SU-DHL-6 (cell line): ENCODE measurements around the gene KRTAP5-2.
"Not testable (repeated sequence)": the region's sequence is repeated elsewhere in the genome, so short reads cannot be mapped to it uniquely, and the experiment has no call there.

Experiments used
- EZH2phosphoT487 ChIP-seq: fragments of 200-600 bp; sonication (generic), shearing (Covaris generic); conservative IDR thresholded peaks from 2 replicates; pipeline ENCODE4 v1.6.1; 2018; ENCODE audit warnings: mild to moderate bottlenecking, antibody characterized with exemption, low read length, moderate library complexity, mixed read lengths
- TF ChIP-seq, protein P1 (sequence below): fragments of 200-600 bp; sonication (generic); IDR thresholded peaks from one replicate; pipeline ENCODE4 v1.5.1; 2017; ENCODE audit warnings: antibody characterized with exemption, mild to moderate bottlenecking, low read length, moderate library complexity; ENCODE audit not compliant: insufficient read depth, poor library complexity, severe bottlenecking

DNA sequence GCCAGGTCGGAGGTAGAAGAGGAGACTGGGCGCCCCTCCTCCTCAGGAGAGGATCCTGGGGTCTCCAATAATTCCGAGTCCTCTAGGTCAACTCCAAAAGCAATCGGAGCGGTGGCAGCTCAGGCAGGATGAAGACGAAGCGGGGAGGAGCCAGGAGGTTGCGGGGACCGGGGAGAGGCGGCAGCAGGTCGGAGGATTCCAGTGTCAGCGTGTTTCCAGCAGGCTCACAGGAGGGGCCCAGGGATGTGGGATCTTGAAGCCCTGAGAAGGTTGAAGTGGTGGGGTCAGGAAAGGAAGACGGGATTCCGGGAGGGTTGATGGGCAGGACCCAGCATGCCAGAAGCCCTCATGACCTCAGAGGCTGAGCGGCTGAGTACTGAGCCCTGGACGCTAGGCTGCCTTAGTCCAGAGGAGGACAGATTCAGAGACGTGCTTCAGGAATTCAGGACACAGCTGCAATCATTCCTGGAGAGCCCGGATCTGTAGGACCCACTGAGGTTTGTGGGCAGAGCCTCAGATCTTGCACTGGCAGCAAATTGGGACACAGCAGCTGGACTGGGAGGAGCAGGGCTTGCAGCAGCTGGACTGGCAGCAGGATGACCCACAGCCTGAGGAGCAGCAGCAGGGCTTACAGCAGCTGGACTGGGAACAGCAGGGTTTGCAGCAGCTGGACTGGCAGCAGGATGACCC lies 9.2 kb upstream of the KRTAP5-2 start:
- TF ChIP-seq EZH2phosphoT487: not testable (repeated sequence)
- TF ChIP-seq, protein P1, sequence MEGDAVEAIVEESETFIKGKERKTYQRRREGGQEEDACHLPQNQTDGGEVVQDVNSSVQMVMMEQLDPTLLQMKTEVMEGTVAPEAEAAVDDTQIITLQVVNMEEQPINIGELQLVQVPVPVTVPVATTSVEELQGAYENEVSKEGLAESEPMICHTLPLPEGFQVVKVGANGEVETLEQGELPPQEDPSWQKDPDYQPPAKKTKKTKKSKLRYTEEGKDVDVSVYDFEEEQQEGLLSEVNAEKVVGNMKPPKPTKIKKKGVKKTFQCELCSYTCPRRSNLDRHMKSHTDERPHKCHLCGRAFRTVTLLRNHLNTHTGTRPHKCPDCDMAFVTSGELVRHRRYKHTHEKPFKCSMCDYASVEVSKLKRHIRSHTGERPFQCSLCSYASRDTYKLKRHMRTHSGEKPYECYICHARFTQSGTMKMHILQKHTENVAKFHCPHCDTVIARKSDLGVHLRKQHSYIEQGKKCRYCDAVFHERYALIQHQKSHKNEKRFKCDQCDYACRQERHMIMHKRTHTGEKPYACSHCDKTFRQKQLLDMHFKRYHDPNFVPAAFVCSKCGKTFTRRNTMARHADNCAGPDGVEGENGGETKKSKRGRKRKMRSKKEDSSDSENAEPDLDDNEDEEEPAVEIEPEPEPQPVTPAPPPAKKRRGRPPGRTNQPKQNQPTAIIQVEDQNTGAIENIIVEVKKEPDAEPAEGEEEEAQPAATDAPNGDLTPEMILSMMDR: not testable (repeated sequence)
